Measurements from ENCODE around the gene FFAR1. TPM values are rescaled to one million over a fixed set of nuclear protein-coding genes. Genes with fewer than 3 reads are reported as not detected.

The FFAR1 gene
- total RNA-seq, 1 donor from 2014 or later = 0.04 TPM

GRCh38 chr19:35345671-35346111, 2.0 kb upstream of the FFAR1 start:
- no peak for TF ChIP-seq CTCF (IDR thresholded peaks at IDR 0.05; ENCODE audit: insufficient read depth, low read length, poor library complexity, severe bottlenecking)
- Histone ChIP-seq H3K4me3 (ENCODE audit: low read depth, low read length) (no peak overlapping the region), H3K36me3 (ENCODE audit: control insufficient read depth, insufficient read depth, low read length) (no peaks in the 10 kb centered on the region), H3K27me3 (ENCODE audit: control insufficient read depth, insufficient read depth, low read length) (peaks cover 12% of the 10 kb centered on the region)
- DNase-seq (ENCODE audit: low read depth) = no peak

GRCh38 chr19:35346193-35347052, 1.3 kb upstream of the FFAR1 start:
- H3K27me3 ChIP-seq (ENCODE audit: control insufficient read depth, insufficient read depth, low read length) = peaks cover 18% of the 10 kb centered on the region
- no peak for DNase-seq (ENCODE audit: low read depth)
- no peaks in the 10 kb centered on the region for H3K36me3 ChIP-seq (ENCODE audit: control insufficient read depth, insufficient read depth, low read length)
- no peak for TF ChIP-seq CTCF (IDR thresholded peaks at IDR 0.05; ENCODE audit: insufficient read depth, low read length, poor library complexity, severe bottlenecking)
- H3K4me3 ChIP-seq (ENCODE audit: low read depth, low read length) = no peak overlapping the region

- TF ChIP-seq CTCF (IDR thresholded peaks at IDR 0.05; ENCODE audit: insufficient read depth, low read length, poor library complexity, severe bottlenecking) = no peak
- H3K4me3 ChIP-seq (ENCODE audit: low read depth, low read length) = no peak overlapping the region
- no peak for DNase-seq (ENCODE audit: low read depth)
Measured at GRCh38 chr19:35347930-35348298, 212 bp downstream of the FFAR1 start.

GRCh38 chr19:35348911-35349611, 1.4 kb downstream of the FFAR1 start:
- no peak for DNase-seq (ENCODE audit: low read depth)
- Histone ChIP-seq H3K36me3 (ENCODE audit: control insufficient read depth, insufficient read depth, low read length) (no peaks in the 10 kb centered on the region), H3K4me3 (ENCODE audit: low read depth, low read length) (no peak overlapping the region), H3K27me3 (ENCODE audit: control insufficient read depth, insufficient read depth, low read length) (peaks cover 15% of the 10 kb centered on the region)
- TF ChIP-seq CTCF (IDR thresholded peaks at IDR 0.05; ENCODE audit: insufficient read depth, low read length, poor library complexity, severe bottlenecking) = no peak

More at GRCh38 chr19:35347930-35348298, 212 bp downstream of the FFAR1 start:
- H3K36me3 ChIP-seq (ENCODE audit: control insufficient read depth, insufficient read depth, low read length) = no peaks in the 10 kb centered on the region
- H3K27me3 ChIP-seq (ENCODE audit: control insufficient read depth, insufficient read depth, low read length) = peaks cover 15% of the 10 kb centered on the region

- Histone ChIP-seq H3K36me3 (ENCODE audit: control insufficient read depth, insufficient read depth, low read length) (no peaks in the 10 kb centered on the region), H3K4me3 (ENCODE audit: low read depth, low read length) (no peak overlapping the region), H3K27me3 (ENCODE audit: control insufficient read depth, insufficient read depth, low read length) (peaks cover 15% of the 10 kb centered on the region)
- no peak for TF ChIP-seq CTCF (IDR thresholded peaks at IDR 0.05; ENCODE audit: insufficient read depth, low read length, poor library complexity, severe bottlenecking)
- DNase-seq (ENCODE audit: low read depth) = no peak
Measured at GRCh38 chr19:35349614-35350521, 2.2 kb downstream of the FFAR1 start.
